Astrocyte of the spinal cord (primary cell): Measurements from ENCODE around the gene H1-8.

Experiments
- DNase-seq: peaks from one replicate; pipeline ENCODE4 v3.0.0; 2011; ENCODE audit warnings: low read depth, low spot score
- H3K4me3 ChIP-seq: 2 replicates; pipeline ENCODE4 v1.5.1; 2011; ENCODE audit warnings: low read depth, mild to moderate bottlenecking, low read length, moderate library complexity
- CTCF ChIP-seq: IDR thresholded peaks from 2 replicates; pipeline ENCODE4 v1.5.1; 2012; ENCODE audit warnings: low read depth, mild to moderate bottlenecking, low read length, inconsistent platforms
- in situ Hi-C: cut with HindIII; loops from 2 replicates; pipeline ENCODE4 v1.10.0; 2017; ENCODE audit warnings: low sequenced_read_pairs

The H1-8 gene

GRCh38 chr3:129552287-129553050, 9.5 kb downstream of the H1-8 start:
- DNase-seq: no peak
- TF ChIP-seq CTCF: no peak
- in situ Hi-C loops: no loop called here
- H3K4me3 ChIP-seq: no peak overlapping the region

- DNase-seq: no peak
- no peak overlapping the region for H3K4me3 ChIP-seq
- no peak for TF ChIP-seq CTCF
- in situ Hi-C loops: no loop called here
These were observed 10.2 kb downstream of the H1-8 start for GRCh38 chr3:129553171-129553570.

GRCh38 chr3:129553719-129554118, 10.7 kb downstream of the H1-8 start:
- TF ChIP-seq CTCF: no peak
- DNase-seq: no peak
- in situ Hi-C loops: no loop called here

GRCh38 chr3:129554356-129555152, 11.6 kb downstream of the H1-8 start:
- H3K4me3 ChIP-seq: no peak overlapping the region
- no peak for DNase-seq
- TF ChIP-seq CTCF: no peak
- in situ Hi-C loops: no loop called here

More at GRCh38 chr3:129553719-129554118, 10.7 kb downstream of the H1-8 start:
- H3K4me3 ChIP-seq: no peak overlapping the region

- no peak for TF ChIP-seq CTCF
These were observed 12.2 kb downstream of the H1-8 start for GRCh38 chr3:129555153-129555550.

GRCh38 chr3:129555616-129556357, 12.8 kb downstream of the H1-8 start:
- in situ Hi-C loops: no loop called here
- DNase-seq: no peak
- H3K4me3 ChIP-seq: no peak overlapping the region
- TF ChIP-seq CTCF: no peak

More at GRCh38 chr3:129555153-129555550, 12.2 kb downstream of the H1-8 start:
- in situ Hi-C loops: no loop called here
- no peak for DNase-seq
- no peak overlapping the region for H3K4me3 ChIP-seq
